Measurements from ENCODE around the gene CABP5.

Gene CABP5

GRCh38 chr19:48004236-48004635 is 39.6 kb downstream of the CABP5 start:
- H3K27ac ChIP-seq = peak overlapping the region; percentile 72
- no peaks in the 10 kb centered on the region for H3K36me3 ChIP-seq
- peak; percentile 52 for DNase-seq
- peaks cover 7% of the 10 kb centered on the region for H3K9me3 ChIP-seq (ENCODE audit: severe bottlenecking)
- no peak overlapping the region for H3K4me3 ChIP-seq (ENCODE audit: low read depth, low read length)
- TF ChIP-seq CTCF (IDR thresholded peaks at IDR 0.05; ENCODE audit: low read depth, low read length) = no peak
- H3K27me3 ChIP-seq (ENCODE audit: insufficient read depth, low read depth, severe bottlenecking) = no peaks in the 10 kb centered on the region

- TF ChIP-seq CTCF (IDR thresholded peaks at IDR 0.05; ENCODE audit: low read depth, low read length) = no peak
- H3K27me3 ChIP-seq (ENCODE audit: insufficient read depth, low read depth, severe bottlenecking) = no peaks in the 10 kb centered on the region
- H3K36me3 ChIP-seq = no peaks in the 10 kb centered on the region
- peaks cover 10% of the 10 kb centered on the region for H3K9me3 ChIP-seq (ENCODE audit: severe bottlenecking)
- DNase-seq = no peak
- no peak overlapping the region for H3K4me3 ChIP-seq (ENCODE audit: low read depth, low read length)
- no peak overlapping the region for H3K27ac ChIP-seq
These were observed 43.0 kb downstream of the CABP5 start for GRCh38 chr19:48000846-48001245.

- H3K27me3 ChIP-seq (ENCODE audit: insufficient read depth, low read depth, severe bottlenecking) = no peaks in the 10 kb centered on the region
- TF ChIP-seq CTCF (IDR thresholded peaks at IDR 0.05; ENCODE audit: low read depth, low read length) = no peak
- no peak overlapping the region for H3K27ac ChIP-seq
These were observed 45.1 kb downstream of the CABP5 start for GRCh38 chr19:47998800-47999199.

GRCh38 chr19:47996230-47996727 is 47.6 kb downstream of the CABP5 start:
- H3K27ac ChIP-seq = no peak overlapping the region
- TF ChIP-seq CTCF (IDR thresholded peaks at IDR 0.05; ENCODE audit: low read depth, low read length) = no peak

More at GRCh38 chr19:47998800-47999199, 45.1 kb downstream of the CABP5 start:
- H3K36me3 ChIP-seq = no peaks in the 10 kb centered on the region
- DNase-seq = no peak
- peaks cover 10% of the 10 kb centered on the region for H3K9me3 ChIP-seq (ENCODE audit: severe bottlenecking)
- H3K4me3 ChIP-seq (ENCODE audit: low read depth, low read length) = no peak overlapping the region

GRCh38 chr19:47994209-47994802 is 49.6 kb downstream of the CABP5 start, which contains the start of gene ELSPBP1:
TSS of gene ELSPBP1 (plus strand) at chr19:47994632. CDS start at chr19:48008668, 14,036 bp downstream.
- no peaks in the 10 kb centered on the region for H3K36me3 ChIP-seq

More at GRCh38 chr19:47996230-47996727, 47.6 kb downstream of the CABP5 start:
- Histone ChIP-seq H3K27me3 (ENCODE audit: insufficient read depth, low read depth, severe bottlenecking) (no peaks in the 10 kb centered on the region), H3K9me3 (ENCODE audit: severe bottlenecking) (peaks cover 10% of the 10 kb centered on the region), H3K4me3 (ENCODE audit: low read depth, low read length) (no peak overlapping the region), H3K36me3 (no peaks in the 10 kb centered on the region)
- no peak for DNase-seq

More at GRCh38 chr19:47994209-47994802, 49.6 kb downstream of the CABP5 start, which contains the start of gene ELSPBP1:
- Histone ChIP-seq H3K9me3 (ENCODE audit: severe bottlenecking) (peaks cover 4% of the 10 kb centered on the region), H3K4me3 (ENCODE audit: low read depth, low read length) (no peak within 1 kb of the TSS), H3K27ac (peak within 1 kb of the TSS; percentile 87), H3K27me3 (ENCODE audit: insufficient read depth, low read depth, severe bottlenecking) (no peaks in the 10 kb centered on the region)
- DNase-seq = peak; percentile 76
- no peak for TF ChIP-seq CTCF (IDR thresholded peaks at IDR 0.05; ENCODE audit: low read depth, low read length)
